HG03135 (cell line): Measurements from ENCODE around the gene CEP128.

Experiments used
- ATAC-seq: cut with Tn5 transposase; IDR thresholded peaks from one replicate; pipeline ENCODE4 v1.9.1; 2021; ENCODE audit warnings: mild to moderate bottlenecking, moderate library complexity; ENCODE audit not compliant: unreplicated experiment

CEP128 gene

GRCh38 chr14:80695869-80696268, 245.7 kb downstream of the CEP128 start:
- no peak for ATAC-seq

- ATAC-seq = no peak
Measured at GRCh38 chr14:80692903-80693302, 248.6 kb downstream of the CEP128 start.

GRCh38 chr14:80681651-80682050, 259.9 kb downstream of the CEP128 start:
- no peak for ATAC-seq

GRCh38 chr14:80679273-80679672, 262.3 kb downstream of the CEP128 start:
- ATAC-seq = no peak

GRCh38 chr14:80678436-80678835, 263.1 kb downstream of the CEP128 start:
- no peak for ATAC-seq

GRCh38 chr14:80669426-80669825, 272.1 kb downstream of the CEP128 start:
- ATAC-seq = no peak

- no peak for ATAC-seq
Measured at GRCh38 chr14:80664576-80664975, 277.0 kb downstream of the CEP128 start.

GRCh38 chr14:80663541-80663940, 278.0 kb downstream of the CEP128 start:
- no peak for ATAC-seq

- ATAC-seq = no peak
Measured at GRCh38 chr14:80659783-80660182, 281.8 kb downstream of the CEP128 start.

- ATAC-seq = no peak
Measured at GRCh38 chr14:80658733-80659132, 282.8 kb downstream of the CEP128 start.

- no peak for ATAC-seq
Measured at GRCh38 chr14:80658155-80658554, 283.4 kb downstream of the CEP128 start.

- ATAC-seq = no peak
Measured at GRCh38 chr14:80653956-80654355, 287.6 kb downstream of the CEP128 start.

GRCh38 chr14:80645667-80646413, 295.7 kb downstream of the CEP128 start:
- no peak for ATAC-seq

- ATAC-seq = no peak
Measured at GRCh38 chr14:80644826-80645225, 296.7 kb downstream of the CEP128 start.

GRCh38 chr14:80638620-80639515, 302.7 kb downstream of the CEP128 start:
- no peak for ATAC-seq

- no peak for ATAC-seq
Measured at GRCh38 chr14:80637756-80638619, 303.6 kb downstream of the CEP128 start.

- ATAC-seq = no peak
Measured at GRCh38 chr14:80636071-80636470, 305.5 kb downstream of the CEP128 start.

- no peak for ATAC-seq
Measured at GRCh38 chr14:80634106-80634758, 307.3 kb downstream of the CEP128 start.

GRCh38 chr14:80629606-80630005, 311.9 kb downstream of the CEP128 start:
- ATAC-seq = no peak

GRCh38 chr14:80628547-80628946, 313.0 kb downstream of the CEP128 start:
- ATAC-seq = no peak

- no peak for ATAC-seq
Measured at GRCh38 chr14:80627745-80628144, 313.8 kb downstream of the CEP128 start.
